M059J (cell line): ENCODE measurements around the gene NRIP3. TPM values are rescaled to one million over a fixed set of nuclear protein-coding genes. Genes with fewer than 3 reads are reported as not detected.

ENCODE experiments used
- DNase-seq: peaks from one replicate; pipeline ENCODE4 v3.0.0-alpha.2; 2012; ENCODE audit warnings: low read depth
- total RNA-seq: library from RNA; depleted of rRNA; stranded (reverse); fragments of >200 nt; shearing (Covaris generic); gene quantifications from 2 replicates; pipeline ENCODE4 v1.2.3, GENCODE V29; 2014; rRNA removed

Gene NRIP3
- total RNA-seq, 1 experiment from 2014 or later: 30.5 TPM

- no peak for DNase-seq
Observed at GRCh38 chr11:8932564-8933180, 71.1 kb downstream of the NRIP3 start, which contains the start of gene C11orf16. Gene C11orf16, minus strand, starts transcription at chr11:8932947. Its CDS starts 639 bp downstream, at chr11:8932308.

Other genes starting within 250 kb of the NRIP3 start
- gene AKIP1, start 92.8 kb downstream of the NRIP3 start, total RNA-seq: 66.6 and 70.5 TPM in 2 replicates
- not detected in 2 replicates for gene C11orf16, start 71.1 kb downstream of the NRIP3 start, total RNA-seq
- not detected in 2 replicates for gene ASCL3, start 61.0 kb downstream of the NRIP3 start, total RNA-seq
- 63.0 and 72.1 TPM in 2 replicates for gene TMEM9B, start 39.6 kb downstream of the NRIP3 start, total RNA-seq
- gene SCUBE2, start 87.6 kb upstream of the NRIP3 start, total RNA-seq: 0.37 TPM in 1 of 2 replicates, not detected in the other